HG03460 (cell line): ENCODE data around the gene FOXC1.

Source experiments
- ATAC-seq: cut with Tn5 transposase; IDR thresholded peaks from one replicate; pipeline ENCODE4 v1.9.1; 2021; ENCODE audit not compliant: unreplicated experiment

FOXC1 gene

GRCh38 chr6:1609648-1610496 lies at the start of gene FOXC1:
FOXC1 (plus strand) TSS chr6:1609915; CDS start chr6:1610446, 531 bp downstream.
- ATAC-seq = no peak

- ATAC-seq = no peak
Observed at GRCh38 chr6:1560281-1561058, 49.2 kb upstream of the FOXC1 start.

DNA sequence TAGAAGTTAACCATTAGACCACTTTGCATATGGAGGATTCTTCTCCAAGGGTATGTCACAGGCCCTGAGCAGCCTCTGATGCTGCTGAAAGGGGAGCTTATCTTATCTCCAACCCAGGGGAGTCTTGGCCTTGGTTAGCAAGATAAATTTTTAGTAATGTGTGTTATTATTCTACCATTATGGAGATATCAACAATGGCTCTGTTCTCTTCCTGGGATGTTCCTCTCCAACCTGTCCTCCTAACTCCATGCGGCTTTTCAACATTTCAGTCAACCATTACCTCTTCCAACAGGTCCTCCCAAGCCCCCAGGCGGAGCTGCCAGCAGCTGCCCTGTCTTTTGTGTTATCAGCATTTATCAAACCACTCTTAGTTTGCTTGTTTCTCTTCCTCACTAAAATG lies 48.4 kb upstream of the FOXC1 start:
- ATAC-seq = no peak

GRCh38 chr6:1562171-1562955 lies 47.4 kb upstream of the FOXC1 start:
- no peak for ATAC-seq

GRCh38 chr6:1569377-1569776 lies 40.3 kb upstream of the FOXC1 start:
- ATAC-seq = no peak

- no peak for ATAC-seq
Observed at GRCh38 chr6:1570848-1571247, 38.9 kb upstream of the FOXC1 start.

GRCh38 chr6:1572892-1573291 lies 36.8 kb upstream of the FOXC1 start:
- no peak for ATAC-seq

- no peak for ATAC-seq
Observed at GRCh38 chr6:1574083-1574761, 35.5 kb upstream of the FOXC1 start.

DNA sequence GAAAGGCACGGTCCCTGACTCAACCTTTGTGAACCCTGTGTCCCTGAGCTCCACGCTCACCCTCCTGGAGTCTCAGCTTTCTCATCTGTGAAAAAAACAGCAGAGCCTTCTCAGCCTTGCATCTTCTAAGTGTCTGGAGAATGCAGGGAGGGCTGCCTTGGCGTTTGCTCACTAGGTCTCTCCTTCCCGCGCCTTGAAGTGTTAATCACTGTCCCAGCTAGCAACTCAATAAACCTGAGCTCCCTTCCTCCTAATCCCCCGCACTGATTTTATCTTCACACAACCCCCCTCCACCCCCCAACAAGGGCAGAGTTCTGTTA lies 34.9 kb upstream of the FOXC1 start:
- no peak for ATAC-seq

DNA sequence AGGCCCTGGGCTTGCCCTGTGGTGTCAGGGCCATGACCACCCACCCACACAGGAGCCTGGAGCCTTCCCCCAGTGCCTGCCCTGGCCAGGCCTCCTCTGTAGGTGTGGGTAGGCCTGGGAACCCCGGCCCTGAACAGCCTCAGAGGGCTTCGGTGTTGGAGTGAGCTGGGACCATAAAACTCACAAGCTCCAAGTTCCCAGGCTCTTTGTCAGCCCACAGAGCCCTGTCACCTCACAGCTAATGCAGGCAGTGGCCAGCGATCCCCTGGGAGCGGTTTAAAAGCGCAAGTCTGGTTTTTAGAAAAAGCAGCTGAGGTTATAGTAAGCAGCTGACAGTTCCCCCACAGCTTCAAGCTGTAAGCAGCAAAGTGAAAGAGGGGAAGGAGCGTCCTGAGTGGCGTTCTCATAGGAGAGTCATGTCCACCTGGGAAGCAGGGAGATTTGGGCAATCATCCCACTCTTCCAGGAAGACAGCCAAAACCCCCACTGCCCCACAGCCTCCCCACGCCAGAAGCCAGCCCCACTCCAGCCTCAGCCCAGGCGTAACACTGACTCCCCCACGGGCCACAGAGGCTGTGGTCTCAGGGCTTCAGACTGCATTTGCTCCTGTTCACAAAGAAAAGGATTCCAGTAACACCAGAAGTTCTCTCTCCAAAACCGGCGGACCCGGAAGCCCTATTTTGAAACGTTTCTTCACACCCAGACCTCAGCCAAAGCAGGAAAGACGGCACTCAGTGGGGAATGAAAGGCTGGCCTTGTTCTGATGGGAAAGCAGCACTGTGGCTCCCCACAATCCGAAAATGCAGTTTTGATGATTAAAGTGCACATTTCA lies 34.3 kb upstream of the FOXC1 start:
- ATAC-seq = peak; percentile 54

DNA sequence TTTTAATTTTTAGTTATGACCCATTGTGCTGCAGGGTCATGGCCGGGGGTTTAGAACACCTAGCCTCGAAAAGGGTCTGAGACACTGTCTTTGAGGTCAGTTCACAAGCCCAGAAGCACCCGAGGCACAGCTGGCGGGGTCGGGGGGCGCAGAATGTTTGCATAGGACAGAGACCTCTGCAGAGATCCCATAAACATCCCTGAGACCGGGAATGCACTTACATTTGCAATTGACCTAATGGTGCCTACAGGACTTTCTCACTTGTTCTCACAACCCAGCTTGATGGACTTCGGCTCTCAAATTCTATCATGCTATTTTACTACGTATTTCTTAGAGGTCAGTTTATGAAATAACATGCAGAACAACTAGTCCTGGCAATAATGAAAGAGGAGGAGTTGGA lies 33.5 kb upstream of the FOXC1 start:
- no peak for ATAC-seq

- no peak for ATAC-seq
Observed at GRCh38 chr6:1576711-1577110, 33.0 kb upstream of the FOXC1 start.

- no peak for ATAC-seq
Observed at GRCh38 chr6:1577146-1577680, 32.5 kb upstream of the FOXC1 start.

GRCh38 chr6:1577896-1578745 lies 31.6 kb upstream of the FOXC1 start:
- ATAC-seq = no peak

- no peak for ATAC-seq
Observed at GRCh38 chr6:1579096-1579495, 30.6 kb upstream of the FOXC1 start.

DNA sequence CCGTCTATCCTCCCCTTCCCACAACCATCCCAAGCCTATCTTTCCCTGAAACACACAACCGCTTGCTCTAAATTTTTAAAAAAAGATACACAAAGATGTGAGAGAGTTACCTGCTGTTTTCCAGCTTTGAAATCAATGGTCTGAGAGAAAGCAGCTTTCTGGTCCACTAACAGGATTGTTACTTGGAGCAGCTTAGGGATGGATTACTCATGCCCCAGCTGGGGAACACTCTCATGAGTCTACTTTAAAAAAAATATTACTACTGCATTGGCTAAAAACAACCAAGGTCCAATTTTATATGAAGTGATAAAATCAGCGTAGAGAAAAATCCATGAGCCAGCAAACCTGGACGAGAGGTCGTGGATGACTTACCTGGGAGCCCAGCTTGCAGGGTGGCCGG lies 29.6 kb upstream of the FOXC1 start:
- no peak for ATAC-seq

DNA sequence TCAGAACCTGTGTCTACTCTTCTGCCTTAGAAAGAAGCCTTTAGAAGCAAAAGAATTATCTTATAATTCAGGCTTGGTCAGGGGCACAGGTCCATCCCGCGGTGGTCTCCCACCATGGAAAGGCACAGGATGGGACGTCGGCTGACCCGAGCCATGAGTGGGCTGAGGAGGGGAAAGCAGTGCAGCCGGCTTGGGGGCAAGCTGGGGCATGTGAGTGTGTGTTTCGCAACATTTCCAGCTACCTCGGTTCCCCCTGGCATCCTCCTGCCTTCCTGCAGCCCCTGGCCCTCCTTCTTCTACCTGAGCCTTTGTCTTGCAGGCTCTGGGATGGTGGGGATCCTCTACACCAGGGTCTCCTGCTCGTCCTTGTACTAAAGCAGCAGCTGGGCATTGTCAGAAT lies 29.1 kb upstream of the FOXC1 start:
- ATAC-seq = no peak

DNA sequence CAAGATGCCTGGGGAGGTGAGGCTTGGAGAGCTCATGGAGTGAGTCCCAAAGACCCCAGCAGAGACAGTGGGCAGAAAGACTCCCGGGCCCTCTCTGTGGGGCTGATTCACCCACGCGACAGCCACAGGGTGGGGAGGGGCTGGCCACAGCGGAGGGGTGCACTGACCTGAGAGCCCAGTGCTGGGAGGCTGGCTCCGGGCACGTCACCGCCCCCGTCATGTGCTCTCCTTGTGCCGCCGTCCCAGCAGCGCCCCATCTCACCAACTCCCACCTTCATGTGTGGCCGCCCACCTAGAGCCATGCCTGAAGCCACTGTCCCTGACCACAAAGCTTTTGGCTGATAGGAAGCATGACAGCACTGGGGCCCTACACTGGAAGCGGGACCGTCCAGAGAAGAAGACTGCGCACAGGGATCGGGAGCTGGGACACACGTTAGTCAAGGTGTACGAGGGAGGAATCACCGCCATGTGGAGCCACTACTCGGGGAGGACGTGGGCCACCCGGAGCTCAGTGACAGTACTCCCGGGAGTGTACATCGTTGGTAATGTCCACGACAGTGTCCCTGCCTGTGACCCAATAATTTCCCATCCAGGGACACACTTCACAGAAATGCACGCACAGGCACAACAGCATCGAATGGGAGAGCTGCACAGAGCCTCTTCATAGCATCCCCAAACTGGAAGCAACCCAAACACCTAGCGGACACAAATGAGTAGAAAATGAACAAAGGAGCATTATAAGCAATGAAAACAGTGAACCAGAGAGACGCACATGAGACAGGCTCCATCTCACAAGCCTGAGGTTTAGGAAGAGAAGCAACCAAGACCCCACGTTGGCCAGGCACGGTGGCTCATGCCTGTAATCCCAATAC lies 28.4 kb upstream of the FOXC1 start:
- no peak for ATAC-seq
